ENCODE measurements around the gene LRRC3. TPM values are rescaled to one million over a fixed set of nuclear protein-coding genes. Genes with fewer than 3 reads are reported as not detected.

The LRRC3 gene
- total and polyA plus RNA-seq, 2 of the 8 experiments (the other 6 are each of a cell fraction or from before 2014, with no cell fraction given), result 3.1 to 5.4 TPM

GRCh38 chr21:44471341-44471740 lies 16.0 kb downstream of the LRRC3 start:
- ChIA-PET CTCF (ENCODE audit: partially characterized antibody) (interaction anchor here (1.5 kb wide), 1 partner anchor 107 kb away, joined by 4 read pairs; no protein-coding TSS in a partner anchor), POLR2A (ENCODE audit: partially characterized antibody) (no interaction called here)
- no peak overlapping the region for H3K9ac ChIP-seq (replicated peaks in 1 of 4; ENCODE audit: extremely low read depth in 1 of 4, low read depth in 3 of 4, low read length in 3 of 4)
- H4K20me1 ChIP-seq (replicated peaks in 1 of 2; ENCODE audit: control insufficient read depth in 1 of 2, insufficient read depth in 2 of 2, low read length in 2 of 2), result peaks cover 0 to 2% of the 10 kb centered on the region in 2 experiments
- no peak overlapping the region for H3K23ac ChIP-seq (ENCODE audit: insufficient read length)
- no peaks in the 10 kb centered on the region for H3K27me3 ChIP-seq (replicated peaks in 1 of 4; ENCODE audit: control insufficient read depth in 3 of 4, extremely low read depth in 1 of 4, insufficient read depth in 3 of 4, low read length in 3 of 4)
- H2BK15ac ChIP-seq (ENCODE audit: low read length), result no peak overlapping the region
- no peaks in the 10 kb centered on the region for H3K36me3 ChIP-seq (ENCODE audit: control insufficient read depth in 2 of 4, insufficient read depth in 4 of 4, low read length in 3 of 4)
- no peak overlapping the region for H3K56ac ChIP-seq (replicated peaks; ENCODE audit: insufficient read length, low read depth, low read length)
- H4K91ac ChIP-seq (replicated peaks; ENCODE audit: insufficient read length, low read length), result no peak overlapping the region
- H3K4me3 ChIP-seq (ENCODE audit: extremely low read depth in 1 of 4, insufficient read depth in 2 of 4, low read depth in 3 of 4, low read length in 4 of 4), result no peak overlapping the region
- H2AK5ac ChIP-seq (ENCODE audit: low read depth, low read length), result no peak overlapping the region
- no peaks in the 10 kb centered on the region for H3K79me1 ChIP-seq (ENCODE audit: low read depth, low read length)
- no peak for DNase-seq (ENCODE audit: low read depth in 1 of 2, low spot score in 2 of 2)
- H2BK12ac ChIP-seq (ENCODE audit: low read depth, low read length), result no peak overlapping the region
- no peaks in the 10 kb centered on the region for H3K23me2 ChIP-seq (ENCODE audit: low read depth, low read length)
- TF ChIP-seq MAX (IDR thresholded peaks at IDR 0.05) (no peak), MAFK (IDR thresholded peaks at IDR 0.05; ENCODE audit: low read depth, low read length) (no peak), RFX5 (IDR thresholded peaks at IDR 0.05; ENCODE audit: borderline replicate concordance, low read depth, low read length) (no peak), RBBP5 (IDR thresholded peaks at IDR 0.05; ENCODE audit: borderline replicate concordance, low read depth, low read length) (no peak)
- no peak overlapping the region for H3K4me2 ChIP-seq (ENCODE audit: insufficient read depth in 1 of 2, low read depth in 2 of 2, low read length in 2 of 2)
- H3K9me3 ChIP-seq (ENCODE audit: insufficient read depth in 2 of 2, low read depth in 1 of 2, low read length in 1 of 2), result no peaks in the 10 kb centered on the region
- H3K18ac ChIP-seq (ENCODE audit: extremely low read depth, low read length), result no peak overlapping the region
- H3K14ac ChIP-seq (ENCODE audit: insufficient read length), result no peak overlapping the region
- no peaks in the 10 kb centered on the region for H3K4me1 ChIP-seq (replicated peaks in 1 of 4; ENCODE audit: control insufficient read depth in 3 of 4, insufficient read depth in 4 of 4, low read length in 3 of 4)
- H2AFZ ChIP-seq (ENCODE audit: low read length), result no peak overlapping the region
- no peak overlapping the region for H4K5ac ChIP-seq (ENCODE audit: insufficient read length, low read depth, low read length)
- H2BK20ac ChIP-seq (ENCODE audit: low read length), result no peak overlapping the region
- no peak overlapping the region for H3K4ac ChIP-seq (replicated peaks; ENCODE audit: insufficient read length, low read depth, low read length)
- no peak overlapping the region for H2BK120ac ChIP-seq (replicated peaks; ENCODE audit: low read depth, low read length)
- no peak overlapping the region for H3K27ac ChIP-seq (ENCODE audit: low read depth, low read length)
- no peak overlapping the region for H4K8ac ChIP-seq (ENCODE audit: extremely low read depth, insufficient read depth, low read length)
- no peak overlapping the region for H2BK5ac ChIP-seq (ENCODE audit: low read depth, low read length)
- no peaks in the 10 kb centered on the region for H3K79me2 ChIP-seq (ENCODE audit: control insufficient read depth in 1 of 2, insufficient read depth in 2 of 2, low read length in 2 of 2)
- FAIRE-seq, result no peak

All from H1 (cell line).